Measurements from ENCODE around the gene RCVRN.

Gene RCVRN

GRCh38 chr17:9893411-9894012 is 11.6 kb downstream of the RCVRN start:
- TF ChIP-seq, protein P1, sequence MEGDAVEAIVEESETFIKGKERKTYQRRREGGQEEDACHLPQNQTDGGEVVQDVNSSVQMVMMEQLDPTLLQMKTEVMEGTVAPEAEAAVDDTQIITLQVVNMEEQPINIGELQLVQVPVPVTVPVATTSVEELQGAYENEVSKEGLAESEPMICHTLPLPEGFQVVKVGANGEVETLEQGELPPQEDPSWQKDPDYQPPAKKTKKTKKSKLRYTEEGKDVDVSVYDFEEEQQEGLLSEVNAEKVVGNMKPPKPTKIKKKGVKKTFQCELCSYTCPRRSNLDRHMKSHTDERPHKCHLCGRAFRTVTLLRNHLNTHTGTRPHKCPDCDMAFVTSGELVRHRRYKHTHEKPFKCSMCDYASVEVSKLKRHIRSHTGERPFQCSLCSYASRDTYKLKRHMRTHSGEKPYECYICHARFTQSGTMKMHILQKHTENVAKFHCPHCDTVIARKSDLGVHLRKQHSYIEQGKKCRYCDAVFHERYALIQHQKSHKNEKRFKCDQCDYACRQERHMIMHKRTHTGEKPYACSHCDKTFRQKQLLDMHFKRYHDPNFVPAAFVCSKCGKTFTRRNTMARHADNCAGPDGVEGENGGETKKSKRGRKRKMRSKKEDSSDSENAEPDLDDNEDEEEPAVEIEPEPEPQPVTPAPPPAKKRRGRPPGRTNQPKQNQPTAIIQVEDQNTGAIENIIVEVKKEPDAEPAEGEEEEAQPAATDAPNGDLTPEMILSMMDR (IDR thresholded peaks at IDR 0.05; ENCODE audit: insufficient read depth, low read length): no peak
- TF ChIP-seq SPI1 (IDR thresholded peaks at IDR 0.05; ENCODE audit: borderline replicate concordance, low read depth) (no peak), GABPA (IDR thresholded peaks at IDR 0.05; ENCODE audit: low read depth) (no peak), REST (IDR thresholded peaks at IDR 0.05; ENCODE audit: insufficient replicate concordance, low read depth) (no peak), POLR2AphosphoS5 (IDR thresholded peaks at IDR 0.05; ENCODE audit: low read depth) (no peak)
- no peak for DNase-seq (ENCODE audit: low read depth in 1 of 2, low spot score in 1 of 2)
- no peak overlapping the region for H3K27ac ChIP-seq (replicated peaks)
- no peak overlapping the region for H3K4me3 ChIP-seq (replicated peaks; ENCODE audit: insufficient read depth, low read length)
- no peaks in the 10 kb centered on the region for H3K27me3 ChIP-seq (ENCODE audit: insufficient read depth, poor library complexity, severe bottlenecking)

DNA sequence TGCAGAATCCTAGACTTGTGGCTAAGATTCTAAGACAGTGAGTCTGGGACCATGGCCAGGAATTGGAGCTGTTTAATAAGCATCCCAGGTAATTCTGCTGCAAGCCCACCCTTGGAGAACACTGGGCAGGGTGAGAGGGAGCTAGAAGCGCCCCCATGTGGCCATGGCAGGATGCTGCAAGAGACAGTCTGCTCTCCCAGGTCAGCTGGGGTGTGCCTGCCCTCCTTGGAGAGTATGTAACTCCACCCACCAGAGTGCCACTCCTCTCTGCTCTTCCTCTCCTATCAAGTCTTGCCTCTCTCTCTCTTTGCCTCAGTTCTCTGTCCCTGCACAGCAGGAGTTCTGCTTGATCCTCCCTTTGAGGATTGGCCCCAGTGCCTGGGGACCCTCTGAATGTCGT is 14.9 kb downstream of the RCVRN start:
- Histone ChIP-seq H3K4me3 (replicated peaks; ENCODE audit: insufficient read depth, low read length) (no peak overlapping the region), H3K27me3 (ENCODE audit: insufficient read depth, poor library complexity, severe bottlenecking) (no peaks in the 10 kb centered on the region), H3K27ac (replicated peaks) (no peak overlapping the region)
- TF ChIP-seq POLR2AphosphoS5 (IDR thresholded peaks at IDR 0.05; ENCODE audit: low read depth) (no peak), GABPA (IDR thresholded peaks at IDR 0.05; ENCODE audit: low read depth) (no peak), SPI1 (IDR thresholded peaks at IDR 0.05; ENCODE audit: borderline replicate concordance, low read depth) (no peak)
- TF ChIP-seq, protein P1 (IDR thresholded peaks at IDR 0.05; ENCODE audit: insufficient read depth, low read length): peak; percentile 18
- DNase-seq (ENCODE audit: low read depth in 1 of 2, low spot score in 1 of 2): no peak

GRCh38 chr17:9887508-9887907 is 17.6 kb downstream of the RCVRN start:
- H3K4me3 ChIP-seq (replicated peaks; ENCODE audit: insufficient read depth, low read length): no peak overlapping the region
- TF ChIP-seq GABPA (IDR thresholded peaks at IDR 0.05; ENCODE audit: low read depth) (no peak), REST (IDR thresholded peaks at IDR 0.05; ENCODE audit: insufficient replicate concordance, low read depth) (no peak), POLR2AphosphoS5 (IDR thresholded peaks at IDR 0.05; ENCODE audit: low read depth) (no peak), SPI1 (IDR thresholded peaks at IDR 0.05; ENCODE audit: borderline replicate concordance, low read depth) (no peak)
- TF ChIP-seq, protein P1 (IDR thresholded peaks at IDR 0.05; ENCODE audit: insufficient read depth, low read length): no peak
- no peaks in the 10 kb centered on the region for H3K27me3 ChIP-seq (ENCODE audit: insufficient read depth, poor library complexity, severe bottlenecking)
- no peak for DNase-seq (ENCODE audit: low read depth in 1 of 2, low spot score in 1 of 2)
- no peak overlapping the region for H3K27ac ChIP-seq (replicated peaks)
